KMS-11 (cell line): ENCODE results near the gene TBCC.

Source experiments
- H2AFZ ChIP-seq: fragments of 200-600 bp; sonication (generic); 2 replicates; pipeline ENCODE4 v1.6.1; 2016; ENCODE audit warnings: antibody characterized with exemption, mixed run types, low read depth
- H3K27ac ChIP-seq: fragments of 200-600 bp; sonication (generic); 2 replicates; pipeline ENCODE4 v1.6.1; 2016; ENCODE audit warnings: mild to moderate bottlenecking, mixed run types
- H3K27me3 ChIP-seq: fragments of 200-600 bp; sonication (generic); 2 replicates; pipeline ENCODE4 v1.6.1; 2017; ENCODE audit warnings: mild to moderate bottlenecking, low read depth, mixed run types, moderate library complexity; ENCODE audit not compliant: insufficient read depth
- H3K36me3 ChIP-seq: fragments of 200-600 bp; sonication (generic); 2 replicates; pipeline ENCODE4 v1.6.1; 2017; ENCODE audit warnings: mild to moderate bottlenecking, mixed run types; ENCODE audit not compliant: insufficient read depth
- H3K4me1 ChIP-seq: fragments of 200-600 bp; sonication (generic); 2 replicates; pipeline ENCODE4 v1.6.1; 2016; ENCODE audit warnings: mild to moderate bottlenecking, low read depth, mixed run types; ENCODE audit not compliant: poor library complexity, severe bottlenecking
- H3K4me2 ChIP-seq: fragments of 200-600 bp; sonication (generic); 2 replicates; pipeline ENCODE4 v1.7.0; 2016; ENCODE audit warnings: mild to moderate bottlenecking, mixed run types
- H3K4me3 ChIP-seq: fragments of 200-600 bp; sonication (generic); IDR thresholded peaks from 2 replicates; pipeline ENCODE4 v1.6.1; 2017; ENCODE audit warnings: low read depth, low read length, mixed read lengths; ENCODE audit not compliant: insufficient read depth
- H3K79me2 ChIP-seq: fragments of 200-600 bp; sonication (generic); 2 replicates; pipeline ENCODE4 v1.6.1; 2016; ENCODE audit warnings: low read depth, mixed run types; ENCODE audit not compliant: insufficient read depth
- H3K9ac ChIP-seq: fragments of 200-600 bp; sonication (generic); 2 replicates; pipeline ENCODE4 v1.6.1; 2016; ENCODE audit warnings: mild to moderate bottlenecking, mixed run types
- H4K20me1 ChIP-seq: fragments of 200-600 bp; sonication (generic); 2 replicates; pipeline ENCODE4 v1.6.1; 2016; ENCODE audit warnings: mild to moderate bottlenecking, mixed run types; ENCODE audit not compliant: insufficient read depth
- TF ChIP-seq, protein P1 (sequence below): fragments of 200-600 bp; sonication (generic); conservative IDR thresholded peaks from 2 replicates; pipeline ENCODE4 v1.6.1; 2017; ENCODE audit warnings: low read depth, mild to moderate bottlenecking, antibody characterized with exemption, low read length, moderate library complexity, mixed read lengths

Gene TBCC

DNA sequence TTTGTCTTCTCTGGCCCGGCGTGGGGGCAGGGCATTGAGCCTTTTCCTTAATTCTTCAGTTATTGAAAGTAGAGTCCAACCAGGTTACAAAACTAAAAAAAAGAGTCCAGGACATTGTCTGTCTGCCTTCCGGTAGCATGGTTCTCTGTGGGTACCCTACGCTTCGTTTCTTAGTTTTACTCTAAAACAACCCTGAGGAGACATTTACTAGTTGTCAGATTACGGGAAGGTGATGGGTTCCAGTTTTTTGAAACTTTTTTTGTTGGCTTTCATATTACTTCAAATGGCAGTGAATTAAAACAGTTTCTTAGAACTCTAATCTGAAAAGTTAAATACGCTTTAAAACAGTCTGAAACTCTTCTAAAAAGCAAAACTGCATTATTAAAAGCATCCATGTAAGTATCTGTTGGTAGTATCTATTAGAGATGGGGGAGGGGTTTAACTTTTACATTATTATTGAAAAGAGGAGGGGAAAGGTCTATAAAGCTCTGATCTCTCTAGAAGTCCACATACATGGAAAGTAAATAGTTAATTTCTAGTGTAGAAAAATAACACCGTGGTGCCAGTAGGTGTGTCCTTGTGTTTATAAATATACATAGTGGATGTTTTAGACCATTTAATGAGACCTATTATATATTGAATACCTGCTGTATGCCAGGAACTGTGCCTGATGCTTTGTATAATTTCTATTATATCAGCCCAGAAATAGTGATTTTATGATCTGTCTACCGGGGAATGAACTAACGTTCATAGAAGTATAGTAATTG lies 38.2 kb upstream of the TBCC start:
- Histone ChIP-seq H4K20me1 (no peaks in the 10 kb centered on the region), H3K36me3 (no peaks in the 10 kb centered on the region), H3K27me3 (no peaks in the 10 kb centered on the region), H3K4me2 (peak overlapping the region; percentile 83), H3K4me1 (peaks cover 50% of the 10 kb centered on the region), H3K27ac (peak overlapping the region; percentile 99), H3K9ac (peak overlapping the region; percentile 100), H2AFZ (peak overlapping the region; percentile 58), H3K4me3 (peak overlapping the region; percentile 64), H3K79me2 (peaks cover 70% of the 10 kb centered on the region)
- TF ChIP-seq, protein P1, sequence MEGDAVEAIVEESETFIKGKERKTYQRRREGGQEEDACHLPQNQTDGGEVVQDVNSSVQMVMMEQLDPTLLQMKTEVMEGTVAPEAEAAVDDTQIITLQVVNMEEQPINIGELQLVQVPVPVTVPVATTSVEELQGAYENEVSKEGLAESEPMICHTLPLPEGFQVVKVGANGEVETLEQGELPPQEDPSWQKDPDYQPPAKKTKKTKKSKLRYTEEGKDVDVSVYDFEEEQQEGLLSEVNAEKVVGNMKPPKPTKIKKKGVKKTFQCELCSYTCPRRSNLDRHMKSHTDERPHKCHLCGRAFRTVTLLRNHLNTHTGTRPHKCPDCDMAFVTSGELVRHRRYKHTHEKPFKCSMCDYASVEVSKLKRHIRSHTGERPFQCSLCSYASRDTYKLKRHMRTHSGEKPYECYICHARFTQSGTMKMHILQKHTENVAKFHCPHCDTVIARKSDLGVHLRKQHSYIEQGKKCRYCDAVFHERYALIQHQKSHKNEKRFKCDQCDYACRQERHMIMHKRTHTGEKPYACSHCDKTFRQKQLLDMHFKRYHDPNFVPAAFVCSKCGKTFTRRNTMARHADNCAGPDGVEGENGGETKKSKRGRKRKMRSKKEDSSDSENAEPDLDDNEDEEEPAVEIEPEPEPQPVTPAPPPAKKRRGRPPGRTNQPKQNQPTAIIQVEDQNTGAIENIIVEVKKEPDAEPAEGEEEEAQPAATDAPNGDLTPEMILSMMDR = no peak

DNA sequence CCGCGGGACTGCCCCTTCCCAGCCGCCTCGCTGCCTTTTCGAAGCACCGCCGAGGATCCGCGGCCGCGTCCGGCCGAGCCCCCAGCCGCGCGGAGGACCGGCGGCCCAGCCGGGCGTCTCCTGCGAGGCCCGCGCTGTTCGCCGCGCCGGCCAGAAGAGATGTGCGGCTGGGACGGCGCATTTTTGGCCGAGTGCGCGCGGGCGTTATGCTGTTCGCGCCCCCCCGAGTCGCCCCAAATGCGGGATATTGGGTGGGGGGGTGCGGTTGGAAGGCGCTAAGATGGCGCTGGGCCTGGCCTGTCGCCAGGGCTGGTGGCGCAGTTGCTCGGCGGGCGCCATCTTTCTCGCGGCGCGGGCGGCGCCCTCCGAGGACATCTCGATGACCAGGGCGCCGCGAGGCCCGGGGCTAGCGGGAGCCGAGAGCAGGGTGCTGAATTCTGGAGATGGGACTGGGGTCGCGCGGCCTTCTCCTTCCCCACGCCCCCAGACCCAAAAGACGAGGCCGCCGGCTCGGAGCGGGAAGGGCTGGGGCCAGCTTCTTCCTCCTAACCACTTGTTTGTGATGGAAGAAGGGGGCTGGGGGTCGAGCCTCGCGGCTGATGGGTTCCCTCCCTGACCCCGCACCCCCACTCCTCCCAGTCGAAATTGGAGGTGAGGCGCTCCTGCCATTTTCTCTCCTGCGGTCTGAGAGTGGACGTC lies 37.4 kb upstream of the TBCC start:
- Histone ChIP-seq H3K27me3 (no peaks in the 10 kb centered on the region), H3K9ac (peak overlapping the region; percentile 100), H3K4me2 (peak overlapping the region; percentile 83), H2AFZ (peak overlapping the region; percentile 58), H3K27ac (peak overlapping the region; percentile 99), H3K36me3 (no peaks in the 10 kb centered on the region), H3K79me2 (peaks cover 64% of the 10 kb centered on the region), H3K4me3 (peak overlapping the region; percentile 64), H4K20me1 (no peaks in the 10 kb centered on the region), H3K4me1 (peaks cover 45% of the 10 kb centered on the region)
- TF ChIP-seq, protein P1 = no peak; the same call in 1 of the 2 replicates

DNA sequence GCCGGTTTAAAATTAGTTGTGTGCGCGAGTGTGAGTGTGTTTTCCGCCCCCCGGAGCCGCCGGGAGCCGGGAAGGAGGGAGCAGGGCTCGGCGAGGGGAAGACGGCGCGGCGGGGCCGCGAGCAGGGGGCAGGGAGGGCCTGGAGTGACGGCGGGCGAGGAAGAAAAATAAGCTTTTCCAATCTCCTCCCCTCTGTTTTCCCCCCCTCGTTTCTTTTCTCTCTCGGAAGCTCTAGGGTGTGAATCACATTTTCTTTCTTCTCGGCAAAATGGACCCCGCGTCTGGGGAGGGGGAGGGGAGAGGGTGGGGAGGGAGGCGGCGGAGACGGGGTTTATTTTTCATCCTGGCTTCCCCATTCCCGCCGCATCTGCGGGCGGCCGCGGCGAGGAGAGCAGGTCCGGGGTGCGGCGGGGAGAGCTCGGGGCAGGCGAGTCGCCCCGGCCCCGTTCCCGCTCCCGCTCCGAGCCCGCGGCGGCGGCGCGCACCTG lies 36.8 kb upstream of the TBCC start:
- TF ChIP-seq, protein P1 = no peak
- no peak overlapping the region; the same call in 1 of the 2 replicates for H2AFZ ChIP-seq
- H3K4me3 ChIP-seq = no peak overlapping the region
- no peaks in the 10 kb centered on the region for H3K36me3 ChIP-seq
- peak overlapping the region; percentile 83; the same call in 1 of the 2 replicates for H3K4me2 ChIP-seq
- peaks cover 49% of the 10 kb centered on the region for H3K4me1 ChIP-seq
- peak overlapping the region; percentile 99 for H3K27ac ChIP-seq
- peaks cover 68% of the 10 kb centered on the region for H3K79me2 ChIP-seq
- H3K27me3 ChIP-seq = no peaks in the 10 kb centered on the region
- H4K20me1 ChIP-seq = no peaks in the 10 kb centered on the region
- peak overlapping the region; percentile 100 for H3K9ac ChIP-seq

DNA sequence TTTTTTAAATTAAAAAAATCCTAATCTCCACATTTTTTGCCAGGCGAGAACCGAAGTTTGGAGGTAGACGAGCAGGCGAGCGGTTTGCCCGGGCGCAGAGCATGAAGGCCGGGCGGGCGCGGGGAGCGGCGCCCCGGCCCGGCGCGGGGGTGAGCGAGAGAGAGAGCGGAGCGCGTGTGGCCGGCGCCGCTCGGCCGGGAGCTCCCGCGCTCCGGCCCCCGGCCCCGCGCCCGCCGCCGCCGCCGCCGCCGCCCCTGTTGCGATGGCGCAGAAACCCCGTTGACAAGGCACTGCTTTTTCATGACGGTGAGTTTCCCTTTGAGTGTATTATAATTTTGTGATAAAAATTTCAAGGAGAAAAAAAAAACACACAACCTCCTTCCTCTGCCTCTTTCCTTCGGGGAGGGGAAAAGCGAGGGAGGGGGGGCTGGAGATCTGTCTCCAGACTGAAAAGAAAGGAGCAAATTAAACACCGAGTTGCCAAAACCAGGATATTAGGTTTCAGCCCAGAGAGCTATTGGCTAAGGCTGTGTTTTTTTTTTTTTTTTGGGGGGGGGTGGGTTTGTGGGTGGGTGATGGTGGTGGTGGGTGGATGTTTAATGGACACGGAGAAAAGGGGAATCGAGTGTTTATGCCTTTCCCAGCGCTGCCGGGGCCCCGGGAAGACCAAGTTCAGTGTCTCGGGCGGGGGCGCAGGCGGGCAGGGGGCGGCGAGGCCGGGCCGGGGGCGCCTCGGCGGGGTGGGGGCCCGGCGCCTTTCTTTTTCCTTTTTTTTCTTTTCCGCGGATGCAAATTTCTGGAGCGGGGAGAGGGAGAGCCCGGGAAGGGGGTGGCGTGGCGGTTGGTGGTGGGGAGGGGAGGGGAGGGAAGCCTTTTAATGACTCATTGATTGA lies 36.1 kb upstream of the TBCC start, which contains the start of gene BICRAL:
BICRAL (plus strand) TSS at position 257 of the 893 bp plus-strand sequence. CDS start 39,971 bp downstream, outside the sequence.
- TF ChIP-seq, protein P1 = no peak
- peak within 1 kb of the TSS; percentile 100 for H3K9ac ChIP-seq
- no peak within 1 kb of the TSS for H3K4me3 ChIP-seq
- H3K27ac ChIP-seq = peak within 1 kb of the TSS; percentile 99
- H2AFZ ChIP-seq = peak within 1 kb of the TSS; percentile 42; the same call in 1 of the 2 replicates
- peaks cover 55% of the 10 kb centered on the region for H3K4me1 ChIP-seq
- H3K79me2 ChIP-seq = peaks cover 62% of the 10 kb centered on the region
- no peaks in the 10 kb centered on the region for H3K27me3 ChIP-seq
- H4K20me1 ChIP-seq = no peaks in the 10 kb centered on the region
- H3K4me2 ChIP-seq = peak within 1 kb of the TSS; percentile 59
- H3K36me3 ChIP-seq = no peaks in the 10 kb centered on the region
